ENCODE results near the gene GNG7.

The GNG7 gene

GRCh38 chr19:2734589-2735288 lies 32.2 kb upstream of the GNG7 start:
- peaks cover 7% of the 10 kb centered on the region; the same call in 1 of the 2 replicates for H3K36me3 ChIP-seq (ENCODE audit: insufficient read depth, low read length)
- H3K27ac ChIP-seq (ENCODE audit: low read depth, low read length) = no peak overlapping the region
- H2AFZ ChIP-seq (ENCODE audit: low read length, unreplicated experiment) = no peak overlapping the region
- no peaks in the 10 kb centered on the region for H3K79me2 ChIP-seq (ENCODE audit: control insufficient read depth, insufficient read depth, low read length, unreplicated experiment)
- H3K4me3 ChIP-seq (ENCODE audit: low read depth, low read length) = no peak overlapping the region
- no peaks in the 10 kb centered on the region for H3K27me3 ChIP-seq (ENCODE audit: insufficient read depth, low read length)
- no peaks in the 10 kb centered on the region for H3K4me1 ChIP-seq (ENCODE audit: control insufficient read depth, insufficient read depth, low read length, unreplicated experiment)

- Histone ChIP-seq H3K79me2 (ENCODE audit: control insufficient read depth, insufficient read depth, low read length, unreplicated experiment) (no peaks in the 10 kb centered on the region), H2AFZ (ENCODE audit: low read length, unreplicated experiment) (no peak overlapping the region), H3K36me3 (ENCODE audit: insufficient read depth, low read length) (peaks cover 7% of the 10 kb centered on the region; the same call in 1 of the 2 replicates), H3K4me3 (ENCODE audit: low read depth, low read length) (no peak overlapping the region), H3K27ac (ENCODE audit: low read depth, low read length) (no peak overlapping the region), H3K4me1 (ENCODE audit: control insufficient read depth, insufficient read depth, low read length, unreplicated experiment) (no peaks in the 10 kb centered on the region), H3K27me3 (ENCODE audit: insufficient read depth, low read length) (no peaks in the 10 kb centered on the region)
These were observed 31.6 kb upstream of the GNG7 start for GRCh38 chr19:2733930-2734588.

GRCh38 chr19:2732883-2733282 lies 30.4 kb upstream of the GNG7 start:
- Histone ChIP-seq H3K79me2 (ENCODE audit: control insufficient read depth, insufficient read depth, low read length, unreplicated experiment) (no peaks in the 10 kb centered on the region), H3K27ac (ENCODE audit: low read depth, low read length) (no peak overlapping the region), H3K4me3 (ENCODE audit: low read depth, low read length) (no peak overlapping the region), H3K4me1 (ENCODE audit: control insufficient read depth, insufficient read depth, low read length, unreplicated experiment) (no peaks in the 10 kb centered on the region), H3K36me3 (ENCODE audit: insufficient read depth, low read length) (peaks cover 7% of the 10 kb centered on the region; the same call in 1 of the 2 replicates), H3K27me3 (ENCODE audit: insufficient read depth, low read length) (no peaks in the 10 kb centered on the region), H2AFZ (ENCODE audit: low read length, unreplicated experiment) (no peak overlapping the region)

GRCh38 chr19:2732157-2732725 lies 29.7 kb upstream of the GNG7 start:
- H3K4me3 ChIP-seq (ENCODE audit: low read depth, low read length) = no peak overlapping the region
- no peaks in the 10 kb centered on the region for H3K4me1 ChIP-seq (ENCODE audit: control insufficient read depth, insufficient read depth, low read length, unreplicated experiment)
- H3K27me3 ChIP-seq (ENCODE audit: insufficient read depth, low read length) = peaks cover 1% of the 10 kb centered on the region; the same call in 1 of the 2 replicates
- peaks cover 7% of the 10 kb centered on the region; the same call in 1 of the 2 replicates for H3K36me3 ChIP-seq (ENCODE audit: insufficient read depth, low read length)
- H3K79me2 ChIP-seq (ENCODE audit: control insufficient read depth, insufficient read depth, low read length, unreplicated experiment) = no peaks in the 10 kb centered on the region
- no peak overlapping the region for H3K27ac ChIP-seq (ENCODE audit: low read depth, low read length)
- no peak overlapping the region for H2AFZ ChIP-seq (ENCODE audit: low read length, unreplicated experiment)

- H3K4me3 ChIP-seq (ENCODE audit: low read depth, low read length) = no peak overlapping the region
- no peaks in the 10 kb centered on the region for H3K4me1 ChIP-seq (ENCODE audit: control insufficient read depth, insufficient read depth, low read length, unreplicated experiment)
- H3K27ac ChIP-seq (ENCODE audit: low read depth, low read length) = no peak overlapping the region
- no peak overlapping the region for H2AFZ ChIP-seq (ENCODE audit: low read length, unreplicated experiment)
- peaks cover 2% of the 10 kb centered on the region; the same call in 1 of the 2 replicates for H3K36me3 ChIP-seq (ENCODE audit: insufficient read depth, low read length)
- H3K27me3 ChIP-seq (ENCODE audit: insufficient read depth, low read length) = peaks cover 8% of the 10 kb centered on the region; the same call in 1 of the 2 replicates
- no peaks in the 10 kb centered on the region for H3K79me2 ChIP-seq (ENCODE audit: control insufficient read depth, insufficient read depth, low read length, unreplicated experiment)
These were observed 28.9 kb upstream of the GNG7 start for GRCh38 chr19:2731181-2731995.

GRCh38 chr19:2729943-2730818 lies 27.7 kb upstream of the GNG7 start:
- Histone ChIP-seq H3K79me2 (ENCODE audit: control insufficient read depth, insufficient read depth, low read length, unreplicated experiment) (no peaks in the 10 kb centered on the region), H3K4me3 (ENCODE audit: low read depth, low read length) (no peak overlapping the region), H3K4me1 (ENCODE audit: control insufficient read depth, insufficient read depth, low read length, unreplicated experiment) (no peaks in the 10 kb centered on the region), H3K27me3 (ENCODE audit: insufficient read depth, low read length) (peaks cover 8% of the 10 kb centered on the region; the same call in 1 of the 2 replicates), H3K27ac (ENCODE audit: low read depth, low read length) (no peak overlapping the region), H2AFZ (ENCODE audit: low read length, unreplicated experiment) (no peak overlapping the region), H3K36me3 (ENCODE audit: insufficient read depth, low read length) (no peaks in the 10 kb centered on the region)

- Histone ChIP-seq H3K4me3 (ENCODE audit: low read depth, low read length) (no peak overlapping the region), H3K79me2 (ENCODE audit: control insufficient read depth, insufficient read depth, low read length, unreplicated experiment) (no peaks in the 10 kb centered on the region), H3K27ac (ENCODE audit: low read depth, low read length) (no peak overlapping the region), H3K4me1 (ENCODE audit: control insufficient read depth, insufficient read depth, low read length, unreplicated experiment) (no peaks in the 10 kb centered on the region), H3K36me3 (ENCODE audit: insufficient read depth, low read length) (no peaks in the 10 kb centered on the region), H2AFZ (ENCODE audit: low read length, unreplicated experiment) (no peak overlapping the region), H3K27me3 (ENCODE audit: insufficient read depth, low read length) (peaks cover 8% of the 10 kb centered on the region; the same call in 1 of the 2 replicates)
These were observed 26.4 kb upstream of the GNG7 start for GRCh38 chr19:2728783-2729387.

- no peak overlapping the region for H2AFZ ChIP-seq (ENCODE audit: low read length, unreplicated experiment)
- peaks cover 8% of the 10 kb centered on the region; the same call in 1 of the 2 replicates for H3K27me3 ChIP-seq (ENCODE audit: insufficient read depth, low read length)
- peaks cover 4% of the 10 kb centered on the region for H3K4me1 ChIP-seq (ENCODE audit: control insufficient read depth, insufficient read depth, low read length, unreplicated experiment)
- no peaks in the 10 kb centered on the region for H3K36me3 ChIP-seq (ENCODE audit: insufficient read depth, low read length)
- no peak overlapping the region for H3K4me3 ChIP-seq (ENCODE audit: low read depth, low read length)
- H3K27ac ChIP-seq (ENCODE audit: low read depth, low read length) = no peak overlapping the region
- no peaks in the 10 kb centered on the region for H3K79me2 ChIP-seq (ENCODE audit: control insufficient read depth, insufficient read depth, low read length, unreplicated experiment)
These were observed 25.1 kb upstream of the GNG7 start for GRCh38 chr19:2727640-2727944.

- no peaks in the 10 kb centered on the region for H3K79me2 ChIP-seq (ENCODE audit: control insufficient read depth, insufficient read depth, low read length, unreplicated experiment)
- H3K27ac ChIP-seq (ENCODE audit: low read depth, low read length) = no peak overlapping the region
- no peak overlapping the region for H3K4me3 ChIP-seq (ENCODE audit: low read depth, low read length)
- H2AFZ ChIP-seq (ENCODE audit: low read length, unreplicated experiment) = no peak overlapping the region
- H3K27me3 ChIP-seq (ENCODE audit: insufficient read depth, low read length) = peaks cover 13% of the 10 kb centered on the region; the same call in 1 of the 2 replicates
- peaks cover 4% of the 10 kb centered on the region for H3K4me1 ChIP-seq (ENCODE audit: control insufficient read depth, insufficient read depth, low read length, unreplicated experiment)
- no peaks in the 10 kb centered on the region for H3K36me3 ChIP-seq (ENCODE audit: insufficient read depth, low read length)
These were observed 24.6 kb upstream of the GNG7 start for GRCh38 chr19:2726904-2727639.
